Tibial nerve (tissue), 4 donors: ENCODE results near the gene MOB3A. TPM values are rescaled to one million over a fixed set of nuclear protein-coding genes. Genes with fewer than 3 reads are reported as not detected.

Experiments used
- DNase-seq, 2 donors: peaks; one replicate each; pipeline ENCODE4 v3.0.0-alpha.2; 2019; ENCODE audit warnings: low spot score in 2 of 2
- H3K27ac ChIP-seq, 4 donors: fragments of 200-600 bp; sonication (generic) in 3 of 4; one replicate each; pipeline ENCODE4 v1.5.1; 2017 to 2019; ENCODE audit warnings: mild to moderate bottlenecking in 1 of 4
- H3K27me3 ChIP-seq, 2 donors: fragments of 200-600 bp; sonication (generic) in 1 of 2; one replicate each; pipeline versions ENCODE4 v1.5.1 to v1.6.0; 2017 to 2019
- H3K36me3 ChIP-seq, 3 donors: fragments of 200-600 bp; sonication (generic); one replicate each; pipeline ENCODE4 v1.5.1; 2018 to 2019
- H3K4me1 ChIP-seq, 4 donors: fragments of 200-600 bp; sonication (generic) in 3 of 4; one replicate each; pipeline ENCODE4 v1.5.1; 2017 to 2019
- H3K4me3 ChIP-seq, 4 donors: fragments of 200-600 bp; sonication (generic) in 3 of 4; one replicate each; pipeline ENCODE4 v1.5.1; 2017 to 2019; ENCODE audit warnings: mild to moderate bottlenecking in 1 of 4, moderate library complexity in 1 of 4
- H3K9me3 ChIP-seq, 4 donors: fragments of 200-600 bp; sonication (generic) in 3 of 4; one replicate each; pipeline ENCODE4 v1.5.1; 2017 to 2019
- EP300 ChIP-seq, 2 donors: sonication (generic); formaldehyde crosslinking; IDR thresholded peaks; one replicate each; pipeline ENCODE4 v1.6.1; 2017; ENCODE audit warnings: antibody characterized with exemption in 2 of 2, mild to moderate bottlenecking in 1 of 2
- POLR2A ChIP-seq, 2 donors: fragments of 450-650 bp; IDR thresholded peaks; one replicate each; pipeline ENCODE4 v1.6.1; 2017; ENCODE audit warnings: antibody characterized with exemption in 2 of 2, mild to moderate bottlenecking in 2 of 2, moderate library complexity in 2 of 2
- WGBS, 2 donors: methylation state at CpG; one replicate each; pipeline ENCODE4 v1.1.5; 2018; 5-methylcytosine and 5-hydroxymethylcytosine counted together
- total RNA-seq, 4 donors: library from RNA; depleted of rRNA; stranded (reverse); fragments of >200 nt; gene quantifications; one replicate each; pipeline ENCODE4 v1.1.0, GENCODE V29; 2016
- TF ChIP-seq, protein P1 (sequence below), 5 experiments: fragments of 200-600 bp in 3 of 5; fragments of 450-650 bp in 2 of 5; sonication (generic) in 3 of 5; IDR thresholded peaks; one replicate each; pipeline ENCODE4 v1.5.1; 2016 to 2019; ENCODE audit warnings: antibody characterized with exemption in 5 of 5, mild to moderate bottlenecking in 3 of 5, moderate library complexity in 2 of 5

MOB3A gene
- total RNA-seq, 4 donors from 2014 or later: 31.7 to 70.8 (median 35.2) TPM

DNA sequence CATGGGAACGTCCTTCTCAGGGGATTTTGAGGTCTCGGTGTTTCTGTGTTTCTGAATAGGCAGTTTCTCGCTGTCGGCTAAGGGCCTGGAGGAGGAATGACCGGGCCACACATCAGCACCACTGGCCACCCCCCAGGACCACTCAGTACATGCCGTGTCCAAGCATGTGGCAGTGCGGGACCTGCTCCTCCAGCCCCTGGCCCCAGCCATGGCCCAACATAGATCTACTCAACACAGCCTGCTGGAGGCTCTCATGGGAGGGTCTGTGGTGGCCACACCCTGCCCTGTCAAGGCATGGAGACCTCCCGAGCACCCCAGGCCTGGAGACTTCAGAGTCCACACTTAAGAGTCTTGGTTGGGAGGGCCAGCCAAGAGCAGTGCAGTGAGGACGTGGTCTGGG is 18.1 kb upstream of the MOB3A start:
- 88 to 93% methylated on average over 9 of the region's 9 CpGs for WGBS, 2 donors
- Histone ChIP-seq H3K4me3 (no peak overlapping the region), H3K27ac (peak overlapping the region in 1 of 4 donors; percentile 19), H3K4me1 (peaks cover 0 to 2% (median 0%) of the 10 kb centered on the region in 4 donors), H3K27me3 (no peaks in the 10 kb centered on the region), H3K36me3 (peaks cover 13 to 100% (median 80%) of the 10 kb centered on the region in 3 donors), H3K9me3 (no peaks in the 10 kb centered on the region)
- DNase-seq: no peak
- TF ChIP-seq EP300 (IDR thresholded peaks at IDR 0.05) (no peak), POLR2A (IDR thresholded peaks at IDR 0.05) (no peak)
- TF ChIP-seq, protein P1, sequence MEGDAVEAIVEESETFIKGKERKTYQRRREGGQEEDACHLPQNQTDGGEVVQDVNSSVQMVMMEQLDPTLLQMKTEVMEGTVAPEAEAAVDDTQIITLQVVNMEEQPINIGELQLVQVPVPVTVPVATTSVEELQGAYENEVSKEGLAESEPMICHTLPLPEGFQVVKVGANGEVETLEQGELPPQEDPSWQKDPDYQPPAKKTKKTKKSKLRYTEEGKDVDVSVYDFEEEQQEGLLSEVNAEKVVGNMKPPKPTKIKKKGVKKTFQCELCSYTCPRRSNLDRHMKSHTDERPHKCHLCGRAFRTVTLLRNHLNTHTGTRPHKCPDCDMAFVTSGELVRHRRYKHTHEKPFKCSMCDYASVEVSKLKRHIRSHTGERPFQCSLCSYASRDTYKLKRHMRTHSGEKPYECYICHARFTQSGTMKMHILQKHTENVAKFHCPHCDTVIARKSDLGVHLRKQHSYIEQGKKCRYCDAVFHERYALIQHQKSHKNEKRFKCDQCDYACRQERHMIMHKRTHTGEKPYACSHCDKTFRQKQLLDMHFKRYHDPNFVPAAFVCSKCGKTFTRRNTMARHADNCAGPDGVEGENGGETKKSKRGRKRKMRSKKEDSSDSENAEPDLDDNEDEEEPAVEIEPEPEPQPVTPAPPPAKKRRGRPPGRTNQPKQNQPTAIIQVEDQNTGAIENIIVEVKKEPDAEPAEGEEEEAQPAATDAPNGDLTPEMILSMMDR (IDR thresholded peaks at IDR 0.05): no peak

DNA sequence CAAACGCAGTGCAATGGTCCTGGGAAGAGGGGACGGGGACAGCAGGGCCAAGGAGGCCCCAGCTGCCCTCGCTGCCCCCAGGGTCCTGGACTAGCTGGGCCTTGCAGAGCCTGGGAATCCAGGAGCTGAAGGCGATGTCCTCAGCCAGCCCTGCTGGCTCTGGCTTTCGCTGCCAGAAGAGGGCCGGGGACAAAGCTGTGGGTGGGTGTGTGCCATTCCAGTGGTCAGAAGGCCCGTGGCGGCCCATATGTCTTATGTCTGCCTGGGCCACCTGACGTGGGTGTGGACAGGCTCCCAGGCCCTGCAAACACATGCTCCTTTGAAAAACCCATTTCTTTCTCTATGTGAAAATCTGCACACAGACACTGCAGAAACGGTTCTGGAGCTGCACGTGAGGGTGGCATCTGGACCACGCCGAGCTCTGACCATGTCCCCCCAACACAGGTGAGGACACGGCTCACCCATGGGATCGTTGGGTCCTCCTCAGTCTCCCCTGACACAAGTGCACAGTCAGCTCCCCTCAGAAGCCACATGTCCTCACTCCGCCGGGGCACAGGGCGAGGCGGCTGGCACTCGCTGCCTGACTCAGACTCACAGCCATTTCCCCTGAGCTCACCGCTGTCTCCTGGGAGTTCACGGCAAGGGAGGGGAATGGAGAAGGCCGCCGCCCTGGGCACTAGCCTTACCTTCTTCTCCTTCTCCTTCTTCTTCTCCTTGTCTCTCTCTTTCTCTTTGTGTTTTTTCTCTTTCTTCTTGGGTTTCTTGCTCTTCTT is 17.5 kb upstream of the MOB3A start:
- H3K27me3 ChIP-seq: no peaks in the 10 kb centered on the region
- peak in 1 of 2 donors; percentile 11 for TF ChIP-seq EP300 (IDR thresholded peaks at IDR 0.05)
- TF ChIP-seq, protein P1 (IDR thresholded peaks at IDR 0.05): no peak
- peaks cover 13 to 100% (median 85%) of the 10 kb centered on the region in 3 donors for H3K36me3 ChIP-seq
- WGBS, 2 donors: 86 to 88% methylated on average over 21 to 23 of the region's 24 CpGs
- peaks cover 0 to 2% (median 0%) of the 10 kb centered on the region in 4 donors for H3K4me1 ChIP-seq
- no peak overlapping the region for H3K4me3 ChIP-seq
- DNase-seq: no peak
- peak overlapping the region in 2 of 4 donors; percentile 19 to 25 for H3K27ac ChIP-seq
- no peaks in the 10 kb centered on the region for H3K9me3 ChIP-seq

DNA sequence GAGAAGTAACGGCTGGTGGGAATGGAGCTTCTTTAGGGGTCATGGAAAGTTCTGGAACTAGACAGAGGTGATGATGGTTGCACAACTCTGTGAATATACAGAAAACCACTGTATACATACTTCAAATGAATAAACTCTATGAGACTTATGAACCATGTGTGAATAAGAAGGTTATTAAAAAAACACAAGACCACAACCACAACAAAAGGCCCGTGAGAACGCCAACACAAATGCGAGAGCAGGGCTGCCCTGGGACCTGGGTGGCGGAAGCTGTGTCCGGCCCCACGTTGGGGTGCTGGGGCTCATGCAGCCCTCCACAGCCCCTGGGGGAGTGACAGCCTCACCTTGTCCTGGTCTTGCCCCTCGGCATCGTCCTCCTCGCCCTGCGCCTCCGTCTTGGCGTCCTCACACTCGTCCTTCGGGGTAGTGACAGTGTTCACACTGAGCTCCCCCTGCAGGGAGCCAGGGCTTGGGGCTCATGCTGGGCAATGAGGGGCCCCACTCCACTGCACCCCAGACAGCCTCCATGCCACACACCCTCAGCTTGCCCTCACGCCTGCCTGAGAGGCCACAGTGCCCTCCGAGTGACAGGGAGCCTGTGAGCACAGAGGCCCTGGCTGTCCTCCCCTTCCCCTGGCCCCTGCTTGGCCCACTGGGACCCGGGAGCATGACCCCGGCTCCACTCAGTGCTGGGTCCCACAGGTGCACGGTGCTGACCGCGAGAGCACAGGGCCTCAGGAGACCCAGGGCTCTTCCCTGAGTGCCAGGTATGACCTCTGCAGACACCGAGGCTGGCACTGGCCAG is 16.6 kb upstream of the MOB3A start:
- WGBS, 2 donors: 81 to 87% methylated on average over 16 to 23 of the region's 23 CpGs
- peaks cover 0 to 2% (median 0%) of the 10 kb centered on the region in 4 donors for H3K4me1 ChIP-seq
- no peak for DNase-seq
- no peaks in the 10 kb centered on the region for H3K27me3 ChIP-seq
- no peak overlapping the region for H3K4me3 ChIP-seq
- peak overlapping the region in 1 of 4 donors; percentile 33 for H3K27ac ChIP-seq
- TF ChIP-seq, protein P1 (IDR thresholded peaks at IDR 0.05): no peak
- TF ChIP-seq EP300 (IDR thresholded peaks at IDR 0.05) (no peak), POLR2A (IDR thresholded peaks at IDR 0.05) (no peak)
- no peaks in the 10 kb centered on the region for H3K9me3 ChIP-seq
- peaks cover 10 to 100% (median 81%) of the 10 kb centered on the region in 3 donors for H3K36me3 ChIP-seq

DNA sequence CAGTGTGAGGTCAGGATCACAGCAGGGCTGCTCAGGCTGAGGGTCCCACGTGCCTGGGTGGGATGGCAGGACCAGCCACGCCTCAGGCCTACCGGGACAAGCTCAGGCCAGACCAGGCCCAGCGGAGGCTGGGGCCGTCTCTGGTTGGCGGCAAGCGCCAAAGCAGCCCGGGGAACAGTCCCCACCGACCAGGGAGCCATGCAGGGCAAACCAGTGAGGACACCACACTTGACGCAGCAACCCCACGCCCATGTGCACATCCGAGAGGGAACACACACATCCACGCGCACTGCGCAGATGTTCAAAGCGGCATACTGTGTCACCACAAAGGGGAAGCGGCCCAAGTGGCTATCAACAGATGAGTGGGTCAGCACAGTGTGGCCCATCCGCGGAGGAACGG is 15.8 kb upstream of the MOB3A start:
- Histone ChIP-seq H3K27me3 (no peaks in the 10 kb centered on the region), H3K4me3 (no peak overlapping the region), H3K27ac (no peak overlapping the region), H3K4me1 (peaks cover 0 to 2% (median 0%) of the 10 kb centered on the region in 4 donors), H3K9me3 (no peaks in the 10 kb centered on the region), H3K36me3 (peaks cover 10 to 100% (median 72%) of the 10 kb centered on the region in 3 donors)
- 82 to 91% methylated on average over 18 to 20 of the region's 20 CpGs for WGBS, 2 donors
- TF ChIP-seq, protein P1 (IDR thresholded peaks at IDR 0.05): no peak
- TF ChIP-seq POLR2A (IDR thresholded peaks at IDR 0.05) (no peak), EP300 (IDR thresholded peaks at IDR 0.05) (no peak)
- DNase-seq: no peak
